ENCODE results near the gene SLC39A11.

GRCh38 chr17:72879877-72880276 is 212.6 kb downstream of the SLC39A11 start:
- TF ChIP-seq CTCF (IDR thresholded peaks at IDR 0.05) (no peak), POLR2AphosphoS5 (IDR thresholded peaks at IDR 0.05; ENCODE audit: low read depth, low read length) (no peak)

All from Panc1 (cell line).